CD4-positive, alpha-beta T cell treated with Interleukin-1 beta for 1 hour (primary cell): ENCODE measurements around the gene KLLN.
"Not testable (repeated sequence)": the region's sequence is repeated elsewhere in the genome, so short reads cannot be mapped to it uniquely, and the experiment has no call there.

ENCODE experiments used
- DNase-seq, 2 donors: peaks; one replicate each; pipeline ENCODE4 v3.0.0-alpha.2; 2020 to 2022

The KLLN gene

DNA sequence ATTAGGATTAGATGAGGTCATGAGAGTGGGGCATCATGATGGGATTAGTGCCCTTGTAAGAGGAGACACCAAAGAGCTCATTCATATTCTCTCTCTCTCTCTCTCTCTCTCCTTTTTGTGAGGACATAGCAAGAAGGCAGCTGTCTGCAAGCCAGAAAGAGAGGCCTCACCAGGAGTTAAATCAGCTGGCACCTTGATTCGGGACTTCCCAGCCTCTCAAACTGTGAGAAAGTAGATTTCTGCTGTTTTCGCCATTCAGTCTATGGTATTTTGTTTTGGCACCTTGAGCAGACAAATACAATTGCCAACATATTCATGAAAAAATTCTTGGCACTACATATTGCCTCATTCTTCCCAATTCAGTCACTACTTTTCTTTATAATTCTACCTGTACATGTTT is 24.7 kb downstream of the KLLN start:
- no peak for DNase-seq

- DNase-seq = no peak
These were observed 25.9 kb downstream of the KLLN start for GRCh38 chr10:87837445-87837844.

DNA sequence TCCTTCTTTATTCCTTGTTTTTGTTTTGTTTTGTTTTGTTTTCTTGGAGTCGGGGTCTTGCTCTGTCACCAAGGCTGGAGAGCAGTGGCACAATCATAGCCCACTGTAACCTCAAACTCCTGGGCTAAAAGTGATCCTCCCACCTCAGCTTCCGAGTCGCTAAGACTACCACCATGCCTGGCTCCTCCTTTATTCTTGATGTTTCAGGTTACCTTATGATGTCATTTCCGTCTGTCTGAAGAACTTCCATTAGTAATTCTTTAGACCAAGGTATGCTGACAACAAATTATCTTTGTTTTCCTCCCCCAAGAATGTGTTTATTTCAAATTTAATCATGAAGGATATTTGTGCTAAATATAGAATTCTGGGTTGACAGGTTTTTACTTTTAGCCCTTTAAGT is 27.2 kb downstream of the KLLN start:
- DNase-seq = no peak

DNA sequence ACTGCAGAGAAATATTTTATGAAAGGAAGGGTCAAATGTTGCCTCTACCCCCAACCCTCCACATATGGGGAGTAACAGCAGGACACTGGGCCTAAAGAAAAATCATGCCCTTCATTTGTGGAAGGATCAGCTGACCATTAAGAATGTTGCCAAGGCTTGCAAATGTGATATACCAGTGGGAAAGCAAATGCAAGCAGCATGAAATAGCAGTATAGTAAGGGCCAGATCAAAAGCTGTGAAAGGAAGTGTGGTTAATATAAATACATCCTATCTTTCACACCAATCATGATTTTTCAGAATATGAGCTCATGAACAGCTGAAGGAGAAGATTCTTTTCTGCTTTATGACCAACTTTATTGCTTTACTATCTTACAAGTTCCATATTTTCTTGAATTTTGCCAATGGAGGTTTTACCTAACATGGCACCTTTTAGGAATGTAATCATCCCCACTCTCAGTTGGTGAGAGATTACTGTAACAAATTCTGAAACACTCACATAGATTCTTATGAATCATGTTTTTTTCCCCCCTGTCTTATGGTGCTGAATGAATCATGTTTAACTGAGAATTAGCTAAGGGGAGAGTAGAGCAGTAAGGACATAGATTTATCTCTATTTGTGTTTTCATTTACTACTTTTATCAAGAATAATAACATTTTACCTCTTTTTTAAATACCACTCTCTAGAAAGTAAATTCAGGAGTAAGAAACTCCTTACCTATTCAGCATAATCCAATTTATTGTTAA is 33.2 kb downstream of the KLLN start:
- no peak for DNase-seq

- not testable (repeated sequence) for DNase-seq
These were observed 34.3 kb downstream of the KLLN start for GRCh38 chr10:87829051-87829450.

- no peak for DNase-seq
These were observed 35.7 kb downstream of the KLLN start for GRCh38 chr10:87827681-87828080.

DNA sequence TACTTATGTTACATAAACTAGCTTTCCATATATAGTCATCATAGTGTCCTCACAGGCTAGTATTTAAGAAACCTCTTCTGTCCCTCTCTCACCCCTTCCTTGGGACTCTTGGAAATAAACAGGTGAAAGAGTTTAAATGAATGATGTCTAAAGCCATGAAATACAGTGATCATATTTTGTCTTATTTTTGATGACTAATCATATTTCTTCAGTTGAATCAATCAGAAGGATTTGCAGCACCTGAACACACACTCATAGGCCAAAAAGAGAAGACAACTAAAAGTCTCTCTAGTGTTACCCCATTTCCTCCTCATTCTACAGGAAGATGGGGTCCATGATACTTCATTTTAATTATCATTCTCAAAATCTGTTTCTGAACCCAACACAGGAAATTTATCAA is 36.7 kb downstream of the KLLN start:
- DNase-seq = no peak

- no peak for DNase-seq
These were observed 44.1 kb downstream of the KLLN start for GRCh38 chr10:87819289-87819585.

DNA sequence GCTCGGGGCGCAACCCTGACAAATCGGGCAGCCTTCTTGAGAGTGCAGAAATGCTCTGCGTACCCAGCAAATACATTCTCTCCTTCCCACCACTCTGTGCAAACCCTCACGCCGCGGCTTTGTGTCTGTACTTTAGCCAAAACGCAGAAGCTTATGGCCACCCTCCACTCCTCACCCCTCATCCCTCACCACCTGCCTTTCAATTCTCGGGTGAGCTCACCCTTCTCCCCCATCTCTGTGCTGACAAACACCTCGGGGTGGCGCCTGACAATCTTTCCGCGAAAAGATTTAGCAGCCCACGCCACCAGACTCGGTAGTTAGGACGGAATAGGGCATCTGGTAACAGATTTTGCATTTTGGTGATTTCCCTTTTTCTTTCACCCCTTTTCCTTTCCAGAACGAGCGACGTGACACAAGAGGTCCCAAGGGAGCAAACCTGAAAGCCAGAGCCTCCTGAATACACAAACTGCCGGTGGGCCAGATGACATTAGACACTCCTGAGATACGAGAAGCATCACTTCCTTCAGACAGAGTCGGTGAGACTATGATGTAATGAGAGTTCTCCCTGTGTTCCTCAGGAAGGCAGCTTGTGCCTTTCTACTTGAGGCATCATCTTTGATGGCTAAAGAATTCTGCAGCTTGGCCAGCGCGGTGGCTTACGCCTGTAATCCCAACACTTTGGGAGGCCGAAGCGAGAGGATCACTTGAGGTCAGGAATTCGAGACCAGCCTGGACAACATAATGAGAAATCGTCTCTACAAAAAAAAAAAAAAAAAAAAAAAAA is 44.6 kb downstream of the KLLN start:
- DNase-seq = peak; percentile 61 to 64

DNA sequence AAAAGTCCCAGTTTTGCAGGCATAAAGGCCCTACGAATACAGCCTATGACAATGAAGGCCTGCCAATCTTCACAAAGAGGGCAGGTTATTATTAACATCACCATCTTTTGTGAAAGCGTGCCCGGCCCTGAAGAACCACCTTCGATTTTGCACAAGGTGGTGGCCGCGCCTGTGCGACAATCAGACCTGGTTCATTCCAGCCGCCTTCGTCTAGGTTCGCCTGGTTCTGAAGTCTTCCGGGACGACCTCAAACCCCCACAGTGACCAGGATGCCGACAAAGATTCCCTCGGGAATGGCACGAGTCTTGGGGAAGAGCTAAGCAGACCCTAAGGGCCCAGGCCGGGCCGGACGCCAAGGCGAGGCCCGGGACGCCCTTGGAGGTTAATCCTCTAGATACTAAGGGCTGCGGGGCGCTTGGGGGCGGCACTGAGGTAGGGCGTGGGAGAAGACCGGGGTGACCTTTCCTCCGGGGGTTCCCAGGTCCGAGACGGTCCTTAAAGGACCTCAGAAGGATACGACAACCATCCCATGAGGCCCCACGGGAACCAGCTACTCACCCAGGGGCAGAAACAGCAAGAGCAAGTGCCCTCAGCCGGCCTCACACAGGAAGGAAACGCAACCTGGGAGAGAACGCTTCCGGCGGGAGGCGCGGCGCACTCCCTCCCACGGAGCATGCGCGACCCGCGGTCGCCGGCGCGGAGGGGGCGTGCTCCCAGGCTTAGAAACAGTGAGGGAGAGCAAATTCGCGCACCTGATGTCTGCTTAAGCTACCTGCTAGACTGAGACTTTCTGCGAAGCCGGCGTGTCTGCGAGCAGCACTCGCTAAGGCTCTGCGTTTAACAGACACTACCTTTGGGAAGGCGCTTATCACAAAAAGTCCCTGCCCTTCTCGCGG is 45.5 kb downstream of the KLLN start, which contains the start of gene ATAD1:
TSS of gene ATAD1 (minus strand) at position 618 of the 896 bp plus-strand sequence. CDS start 3,627 bp downstream, outside the sequence.
- DNase-seq = peak; percentile 89 to 91

DNA sequence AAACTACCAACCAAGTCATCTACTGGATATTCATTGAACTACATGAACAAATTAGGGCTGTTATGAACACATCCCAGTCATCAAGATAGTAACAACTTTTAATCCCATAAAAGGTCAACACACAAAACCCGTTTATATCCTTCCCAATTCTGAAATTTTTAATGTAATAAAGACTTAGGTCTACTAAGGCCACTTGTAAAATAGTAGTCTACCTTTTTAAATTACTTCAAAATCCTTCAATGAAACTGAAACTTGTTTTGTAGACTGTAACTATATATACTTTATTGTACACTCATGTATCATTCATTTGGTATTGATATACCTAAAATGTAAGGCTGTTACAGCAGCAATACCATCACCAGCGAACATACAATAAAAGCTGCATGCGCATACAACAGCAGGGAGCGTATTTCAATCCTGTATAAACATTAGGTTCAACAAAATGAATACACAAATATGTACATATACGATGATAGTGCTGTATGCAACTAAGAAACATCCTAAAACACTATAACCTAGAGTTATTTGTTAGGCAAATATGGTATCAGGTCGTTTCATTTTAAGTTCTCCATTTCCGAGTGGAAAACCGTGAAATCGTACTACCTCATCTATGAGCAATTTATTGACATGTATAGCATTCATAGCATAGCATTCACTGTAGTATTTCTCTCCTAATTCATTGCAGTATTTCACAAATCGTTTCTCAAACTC is 46.3 kb downstream of the KLLN start:
- DNase-seq = no peak

DNA sequence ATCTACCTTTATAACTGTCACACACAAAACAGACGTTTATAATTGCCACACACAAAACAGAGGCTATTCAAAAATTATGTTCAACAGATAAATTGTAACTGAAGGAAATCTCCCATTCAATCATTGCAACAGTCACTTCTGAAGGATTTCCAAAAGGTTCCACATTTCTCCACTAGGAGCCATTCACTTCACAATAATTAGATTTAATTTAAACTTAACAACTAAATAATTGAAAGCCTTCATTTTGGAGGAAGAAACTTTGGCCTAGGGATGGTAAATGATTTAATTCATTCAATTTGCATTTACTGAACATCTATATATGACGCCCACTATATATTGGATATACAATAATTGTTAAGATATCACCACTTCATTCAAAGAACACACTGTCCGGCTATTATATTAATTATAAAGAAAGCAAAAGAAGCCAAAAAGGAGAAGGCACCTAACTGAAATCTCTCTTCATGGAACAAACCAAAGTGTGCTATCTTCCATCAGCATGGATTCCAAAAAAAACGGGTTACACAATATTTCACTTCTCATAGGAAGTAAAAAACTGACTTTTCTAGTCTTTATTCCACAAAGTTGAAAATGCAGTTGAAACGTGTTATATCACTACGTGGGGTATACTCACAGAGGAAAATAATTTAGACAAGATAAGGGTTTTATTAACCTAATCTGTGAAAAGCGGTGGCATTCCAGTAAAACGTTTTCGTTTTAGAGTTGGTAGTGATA is 47.0 kb downstream of the KLLN start:
- DNase-seq = no peak
